Stimulated activated effector memory CD8-positive, alpha-beta T cell treated with anti-CD3 and anti-CD28 coated beads, Interleukin-12 subunit alpha, Interleukin-12 subunit beta, amount 100 ng/mL, for 72 hours (primary cell): ENCODE measurements around the gene ABCB6.

Experiments used
- ATAC-seq: fragments of 150-1000 bp; cut with Tn5 transposase; 2 replicates; pipeline ENCODE4 v1.10.0; 2021
- DNase-seq, 2 donors: peaks; one replicate each; pipeline ENCODE4 v3.0.0; 2021 to 2022; ENCODE audit warnings: low spot score in 2 of 2
- H3K27ac Mint-ChIP-seq: one replicate; pipeline ENCODE4 v1.8.0; 2022; ENCODE audit warnings: mild to moderate bottlenecking, mixed read lengths
- H3K36me3 Mint-ChIP-seq: one replicate; pipeline ENCODE4 v1.8.0; 2022; ENCODE audit warnings: mild to moderate bottlenecking, mixed read lengths
- H3K4me1 Mint-ChIP-seq: one replicate; pipeline ENCODE4 v1.8.0; 2022; ENCODE audit warnings: mixed read lengths
- H3K4me3 Mint-ChIP-seq: one replicate; pipeline ENCODE4 v1.8.0; 2022; ENCODE audit warnings: mild to moderate bottlenecking, mixed read lengths
- H3K9me3 Mint-ChIP-seq: one replicate; pipeline ENCODE4 v1.8.0; 2022; ENCODE audit warnings: mixed read lengths

The ABCB6 gene

DNA sequence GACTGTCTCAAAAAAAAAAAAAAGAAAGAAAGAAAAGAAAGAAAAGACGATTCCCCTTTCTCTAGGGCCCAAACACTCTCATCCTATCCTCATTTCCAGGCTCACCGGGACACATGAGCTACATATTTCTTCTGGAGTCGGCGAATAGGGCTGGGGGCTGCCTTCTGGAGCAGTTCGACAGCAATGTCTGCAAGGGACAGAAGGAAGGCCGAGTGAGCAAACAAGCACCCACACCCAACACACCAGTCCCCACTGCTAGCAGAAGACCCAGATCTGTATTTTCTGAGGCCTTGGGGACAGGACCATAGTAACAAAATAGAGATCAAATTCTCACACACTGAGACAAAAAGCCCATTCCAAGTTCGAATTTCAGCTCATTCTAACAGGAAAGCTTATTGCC, 43.3 kb downstream of the ABCB6 start:
- Mint-ChIP-seq H3K36me3 (peaks cover 87% of the 10 kb centered on the region), H3K27ac (peak overlapping the region; percentile 99), H3K4me1 (peaks cover 54% of the 10 kb centered on the region), H3K4me3 (peak overlapping the region; percentile 96), H3K9me3 (no peaks in the 10 kb centered on the region)
- ATAC-seq = no peak
- no peak for DNase-seq

DNA sequence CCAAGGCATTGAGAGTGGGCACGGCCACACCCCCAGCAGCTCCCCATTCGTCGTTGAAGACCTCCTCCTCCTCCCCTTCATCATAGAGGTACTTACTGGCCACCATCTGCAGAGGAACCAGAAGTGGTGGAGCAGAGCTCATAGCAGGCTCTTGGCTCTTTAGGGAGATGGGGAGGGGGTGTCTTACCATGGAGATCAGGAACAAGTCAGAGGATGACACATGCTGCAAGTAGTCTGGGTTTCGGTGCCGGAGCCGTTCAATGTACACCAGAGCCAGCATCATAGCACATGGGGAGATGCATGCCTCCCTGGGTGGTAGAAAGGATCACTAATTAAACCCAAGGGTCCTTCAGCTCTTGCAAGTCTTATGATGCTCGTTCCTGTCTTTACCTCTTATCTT, 44.0 kb downstream of the ABCB6 start:
- DNase-seq = no peak
- H3K36me3 Mint-ChIP-seq = peaks cover 87% of the 10 kb centered on the region
- peak overlapping the region; percentile 85 for H3K27ac Mint-ChIP-seq
- no peaks in the 10 kb centered on the region for H3K9me3 Mint-ChIP-seq
- H3K4me3 Mint-ChIP-seq = peak overlapping the region; percentile 96
- ATAC-seq = no peak
- H3K4me1 Mint-ChIP-seq = peaks cover 59% of the 10 kb centered on the region

DNA sequence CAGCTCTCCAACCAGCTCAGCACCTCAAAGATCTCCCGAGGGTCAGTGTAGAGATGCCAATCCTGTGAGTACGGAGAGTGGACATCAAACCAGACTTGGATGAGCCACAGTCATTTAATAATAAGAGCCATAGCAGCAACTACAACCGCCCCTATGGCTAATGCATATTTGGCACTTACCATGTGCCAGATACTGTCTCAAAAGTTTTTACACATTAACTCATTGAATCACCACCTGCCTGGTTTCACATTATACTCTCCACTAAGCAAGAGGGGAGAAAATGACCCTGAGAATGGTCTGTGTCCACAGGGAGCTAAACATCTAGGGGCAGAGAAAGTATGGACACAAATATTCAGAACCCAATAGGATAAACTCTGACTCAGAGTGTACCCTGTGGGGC, 44.6 kb downstream of the ABCB6 start:
- ATAC-seq = no peak
- Mint-ChIP-seq H3K4me3 (peak overlapping the region; percentile 96), H3K4me1 (peaks cover 61% of the 10 kb centered on the region), H3K9me3 (no peaks in the 10 kb centered on the region), H3K27ac (peak overlapping the region; percentile 85), H3K36me3 (peaks cover 84% of the 10 kb centered on the region)
- DNase-seq = no peak

DNA sequence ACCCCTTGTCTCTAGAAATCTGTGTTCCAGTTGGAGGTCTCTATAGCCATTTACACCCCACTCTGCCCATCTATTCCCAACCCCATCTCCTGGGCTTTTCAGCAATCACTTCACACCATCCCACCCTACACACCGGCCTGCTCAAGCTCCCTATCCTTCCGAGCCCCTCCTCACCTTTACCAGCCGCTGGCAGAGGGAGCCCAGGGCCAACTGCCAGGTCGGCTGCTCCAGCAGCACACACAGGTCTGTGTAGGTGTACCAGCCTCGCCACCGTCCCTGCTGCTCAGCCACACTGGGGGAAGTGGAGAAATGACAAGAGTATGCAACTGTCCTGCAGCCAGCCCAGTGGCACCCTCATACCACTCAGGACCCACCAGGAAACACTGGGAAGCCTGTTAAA, 45.6 kb downstream of the ABCB6 start:
- peaks cover 76% of the 10 kb centered on the region for H3K36me3 Mint-ChIP-seq
- H3K27ac Mint-ChIP-seq = peak overlapping the region; percentile 81
- H3K4me1 Mint-ChIP-seq = peaks cover 65% of the 10 kb centered on the region
- no peak overlapping the region for H3K4me3 Mint-ChIP-seq
- no peaks in the 10 kb centered on the region for H3K9me3 Mint-ChIP-seq
- ATAC-seq = no peak
- no peak for DNase-seq

DNA sequence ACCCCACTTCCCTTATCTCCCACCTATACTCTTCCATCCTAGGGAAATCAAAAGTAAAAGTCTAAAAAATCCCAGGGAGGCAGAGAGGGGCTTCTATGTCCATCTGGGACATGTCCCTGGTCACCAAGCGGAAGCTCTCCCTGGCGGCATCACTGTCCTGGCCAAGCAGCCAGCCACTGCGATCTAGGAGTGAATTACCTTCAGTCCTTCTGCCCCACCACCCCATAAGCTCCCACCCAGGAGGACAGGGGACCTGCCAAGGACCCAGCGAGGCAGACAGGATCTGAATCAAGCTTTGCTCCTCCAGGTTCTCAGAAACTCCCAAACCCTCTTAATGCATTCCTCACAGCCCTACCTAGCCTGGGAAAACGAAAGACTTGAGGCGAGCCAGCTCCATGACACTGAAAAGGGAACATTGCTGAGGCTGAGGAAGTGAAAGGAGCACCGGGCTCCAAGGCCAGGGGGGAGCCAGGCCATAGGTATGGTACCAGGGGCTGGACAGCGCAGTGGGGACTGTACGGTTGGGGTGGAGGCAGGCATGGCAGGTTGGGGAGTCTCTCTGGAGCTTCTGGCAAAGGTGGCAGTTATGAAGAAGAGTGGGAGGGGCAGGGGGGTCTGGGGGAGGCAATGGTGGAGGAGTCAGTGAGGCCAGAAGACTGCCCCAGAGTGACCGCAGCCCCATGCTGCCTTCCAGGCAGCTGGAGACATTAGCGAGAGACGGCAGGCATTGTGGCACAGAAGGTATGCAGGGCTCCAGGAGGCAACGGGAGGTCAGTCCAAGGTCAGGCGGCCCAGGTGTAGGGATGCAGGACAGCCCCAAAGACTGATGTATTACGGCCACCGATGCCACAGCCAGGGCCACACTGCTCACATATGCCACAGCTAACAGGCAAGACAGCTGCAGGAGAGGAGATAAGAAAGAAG, 46.3 kb downstream of the ABCB6 start:
- H3K36me3 Mint-ChIP-seq = peaks cover 71% of the 10 kb centered on the region

DNA sequence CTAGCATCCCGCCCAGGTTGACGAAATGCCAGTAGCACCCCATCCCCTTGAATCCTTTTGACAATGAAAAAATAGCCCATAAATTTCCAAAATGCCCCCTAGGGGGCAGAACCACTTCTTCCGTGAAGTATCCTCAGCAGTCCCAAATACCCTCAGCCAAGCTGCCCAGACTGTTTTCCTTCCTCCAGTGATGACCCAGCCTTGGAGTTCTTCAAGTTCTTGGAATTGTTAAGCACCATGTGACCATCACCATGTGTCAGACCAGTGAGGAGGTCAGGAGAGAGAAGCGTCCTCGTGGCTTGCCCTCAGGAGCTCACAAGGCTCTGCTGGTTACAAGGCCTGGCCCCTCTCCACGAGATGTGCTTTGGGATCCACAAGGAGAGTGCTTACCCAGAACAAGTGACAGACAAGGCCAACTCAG, 47.5 kb downstream of the ABCB6 start:
- peaks cover 57% of the 10 kb centered on the region for H3K4me1 Mint-ChIP-seq
- H3K27ac Mint-ChIP-seq = peak overlapping the region; percentile 81
- peaks cover 64% of the 10 kb centered on the region for H3K36me3 Mint-ChIP-seq
- no peak overlapping the region for H3K4me3 Mint-ChIP-seq
- peak in 1 of 2 donors; percentile 64 for DNase-seq
- no peak for ATAC-seq
- no peaks in the 10 kb centered on the region for H3K9me3 Mint-ChIP-seq

More for the DNA sequence above, 46.3 kb downstream of the ABCB6 start:
- no peaks in the 10 kb centered on the region for H3K9me3 Mint-ChIP-seq
- no peak overlapping the region for H3K4me3 Mint-ChIP-seq
- peaks cover 63% of the 10 kb centered on the region for H3K4me1 Mint-ChIP-seq
- H3K27ac Mint-ChIP-seq = peak overlapping the region; percentile 81
- DNase-seq (no peak), ATAC-seq (no peak)

DNA sequence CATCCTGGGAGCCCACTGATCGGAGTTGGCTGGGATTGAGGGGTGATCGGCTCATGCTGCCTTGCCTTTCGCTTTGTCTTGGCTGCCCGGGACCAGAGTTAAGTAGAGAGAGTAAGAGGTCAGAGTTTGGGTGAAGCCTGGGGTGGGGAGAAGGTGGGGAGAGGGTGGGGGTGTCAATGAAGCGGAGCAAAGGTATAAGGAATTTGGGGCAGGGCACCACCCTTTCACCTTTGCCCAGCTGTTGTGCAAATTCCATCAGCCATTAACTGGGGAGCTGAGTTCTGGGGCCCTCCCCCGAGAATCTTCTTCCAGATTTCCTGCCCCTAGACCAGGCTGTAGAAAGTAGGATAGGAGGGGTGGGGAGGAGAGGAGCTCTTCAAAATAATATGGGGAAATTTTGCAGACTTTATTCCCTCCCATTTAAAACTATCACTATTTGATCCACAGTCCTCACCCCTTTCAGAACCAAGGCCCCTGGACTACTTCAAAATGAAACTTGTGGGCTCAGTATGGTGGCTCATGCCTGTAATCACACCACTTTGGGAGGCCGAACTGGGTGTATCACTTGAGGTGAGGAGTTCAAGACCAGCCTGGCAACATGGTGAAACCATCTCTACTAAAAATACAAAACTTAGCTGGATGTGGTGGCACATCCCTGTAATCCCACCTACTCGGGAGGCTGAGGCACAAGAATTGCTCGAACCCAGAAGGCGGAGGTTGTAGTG, 48.7 kb downstream of the ABCB6 start, which contains the start of gene SLC23A3:
SLC23A3 (minus strand) TSS at position 100 of the 725 bp plus-strand sequence; CDS start at position 55, 45 bp downstream.
- ATAC-seq (peak; percentile 73), DNase-seq (no peak)
- Mint-ChIP-seq H3K9me3 (no peaks in the 10 kb centered on the region), H3K27ac (peak within 1 kb of the TSS; percentile 81), H3K4me1 (peaks cover 50% of the 10 kb centered on the region), H3K4me3 (no peak within 1 kb of the TSS), H3K36me3 (peaks cover 53% of the 10 kb centered on the region)

DNA sequence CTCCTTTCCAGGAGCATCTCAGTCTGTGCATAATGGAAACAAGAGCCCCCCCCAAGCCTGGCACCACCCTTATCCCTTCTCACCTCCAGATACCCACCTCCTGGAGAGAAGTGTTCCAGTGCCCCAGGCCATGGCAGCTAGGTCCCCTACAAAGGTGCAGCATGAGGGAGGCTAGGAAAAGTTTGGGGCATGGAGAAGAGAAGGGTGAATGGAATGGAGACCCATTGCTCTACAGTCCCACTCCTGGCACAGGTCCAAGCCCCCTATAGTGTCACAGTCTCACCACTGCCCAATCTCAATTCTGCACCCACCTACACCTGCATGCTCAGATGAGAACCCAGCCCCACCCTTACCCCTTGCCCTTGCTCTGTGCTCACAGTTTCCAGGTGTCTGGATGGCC, 49.8 kb downstream of the ABCB6 start:
- Mint-ChIP-seq H3K4me1 (peaks cover 40% of the 10 kb centered on the region), H3K36me3 (peaks cover 41% of the 10 kb centered on the region), H3K4me3 (no peak overlapping the region), H3K9me3 (no peaks in the 10 kb centered on the region), H3K27ac (peak overlapping the region; percentile 81)
- ATAC-seq = no peak
- DNase-seq = no peak

DNA sequence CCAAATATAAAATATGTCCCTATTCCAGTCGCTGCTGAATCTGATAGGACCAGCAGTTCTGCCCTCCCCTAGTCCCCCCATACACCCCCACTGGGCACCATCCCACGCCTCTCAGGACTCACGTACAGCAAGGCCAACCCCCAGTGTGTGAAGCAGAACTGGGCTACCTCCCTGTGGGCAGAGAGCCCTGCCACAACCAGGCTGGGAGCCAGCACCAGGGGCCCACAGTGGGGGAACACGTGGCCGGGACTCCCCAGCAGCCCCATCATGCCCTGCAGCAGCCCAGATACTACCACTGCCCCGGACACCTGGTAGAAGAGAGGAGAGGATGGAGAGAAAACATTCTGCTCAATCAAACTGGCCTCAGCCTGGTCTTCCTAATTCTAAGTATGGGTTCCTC, 50.2 kb downstream of the ABCB6 start:
- Mint-ChIP-seq H3K36me3 (peaks cover 37% of the 10 kb centered on the region), H3K9me3 (no peaks in the 10 kb centered on the region), H3K4me3 (no peak overlapping the region), H3K27ac (peak overlapping the region; percentile 49), H3K4me1 (peaks cover 37% of the 10 kb centered on the region)
- no peak for ATAC-seq
- DNase-seq = no peak

DNA sequence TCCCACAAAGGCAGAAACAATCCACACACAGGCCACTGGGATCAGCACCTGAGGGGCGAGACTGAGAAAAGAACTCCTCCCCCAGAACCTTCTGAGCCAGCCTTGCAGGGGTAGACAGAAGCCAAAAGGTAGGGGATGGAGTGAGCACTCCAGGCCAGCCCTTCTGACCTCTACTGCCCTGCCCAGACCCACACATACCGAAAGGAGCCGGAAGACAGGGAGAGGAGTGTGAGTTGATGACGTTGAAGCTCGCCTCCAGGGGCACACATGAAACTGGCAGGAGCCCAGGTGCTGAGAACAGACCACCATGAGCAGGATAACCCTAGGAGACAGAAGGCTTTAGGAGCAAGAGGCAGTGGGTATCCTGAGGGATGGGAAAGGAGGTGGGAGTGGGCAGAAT, 50.8 kb downstream of the ABCB6 start:
- Mint-ChIP-seq H3K4me3 (no peak overlapping the region), H3K9me3 (no peaks in the 10 kb centered on the region), H3K4me1 (peaks cover 33% of the 10 kb centered on the region), H3K27ac (peak overlapping the region; percentile 49), H3K36me3 (peaks cover 32% of the 10 kb centered on the region)
- DNase-seq (no peak), ATAC-seq (no peak)

DNA sequence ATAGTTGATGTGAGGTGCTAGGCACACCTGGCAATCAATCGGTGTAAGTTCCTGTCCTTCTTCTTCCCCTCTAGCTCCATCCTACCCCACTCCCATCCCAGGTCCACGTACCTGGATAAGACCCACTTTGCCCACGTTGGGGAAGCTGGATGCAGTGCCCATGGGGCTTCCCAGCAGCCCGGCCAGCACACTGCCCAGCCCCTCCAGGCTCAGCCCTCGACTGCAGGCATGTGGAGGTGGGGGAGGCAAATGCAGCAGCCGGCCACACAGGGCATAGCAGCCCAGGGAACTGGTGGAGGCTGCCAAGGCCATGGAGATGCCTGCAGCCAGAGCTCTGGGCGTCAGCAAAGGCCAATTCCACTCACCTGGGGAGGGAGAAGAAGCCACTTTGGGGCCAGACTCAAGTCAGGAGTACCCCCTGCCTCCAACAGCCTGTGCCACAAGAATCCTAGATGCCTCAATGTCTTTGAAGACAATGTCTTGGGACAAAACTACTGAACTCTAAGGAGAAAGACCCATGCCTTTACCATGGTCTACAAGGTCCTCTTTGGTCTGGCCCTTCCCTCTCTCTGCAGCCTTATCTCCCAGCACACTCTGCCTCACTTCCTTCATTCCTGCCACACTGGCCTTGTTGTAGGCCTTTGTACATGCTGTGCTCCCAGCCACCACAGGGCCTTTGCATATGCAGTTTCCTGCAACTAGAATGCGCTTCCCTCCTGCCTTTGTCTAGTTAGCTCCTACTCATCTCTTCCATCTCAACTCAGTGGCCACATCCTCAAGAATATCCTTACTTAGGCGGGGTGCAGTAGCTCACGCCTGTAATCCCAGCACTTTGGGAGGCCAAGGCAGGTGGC, 53.5 kb downstream of the ABCB6 start:
- H3K4me3 Mint-ChIP-seq = no peak overlapping the region
- H3K4me1 Mint-ChIP-seq = peaks cover 38% of the 10 kb centered on the region
- DNase-seq (no peak), ATAC-seq (no peak)
- H3K36me3 Mint-ChIP-seq = peaks cover 13% of the 10 kb centered on the region
- no peaks in the 10 kb centered on the region for H3K9me3 Mint-ChIP-seq
- no peak overlapping the region for H3K27ac Mint-ChIP-seq

DNA sequence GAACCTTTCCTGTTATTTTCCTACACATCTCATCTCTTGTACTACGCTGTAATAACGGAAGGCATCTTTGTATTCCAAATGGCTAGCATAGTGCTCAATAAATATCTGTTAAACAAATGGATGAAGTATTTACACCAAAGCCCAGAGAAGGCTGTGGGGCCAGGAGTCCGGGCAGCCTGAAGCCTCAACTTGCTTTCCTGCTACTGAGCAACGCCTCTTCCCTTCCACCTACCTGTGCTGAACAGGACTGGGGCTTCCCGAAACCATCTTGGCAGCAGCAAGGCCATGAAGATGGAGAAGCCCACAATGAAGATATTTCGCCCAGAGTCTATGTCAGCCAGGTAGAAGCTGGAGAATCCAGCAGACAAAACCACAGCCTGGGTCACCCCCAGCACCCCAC, 55.6 kb downstream of the ABCB6 start:
- DNase-seq (no peak), ATAC-seq (no peak)
- Mint-ChIP-seq H3K9me3 (no peaks in the 10 kb centered on the region), H3K4me1 (peaks cover 23% of the 10 kb centered on the region), H3K36me3 (peaks cover 8% of the 10 kb centered on the region), H3K4me3 (no peak overlapping the region), H3K27ac (no peak overlapping the region)

DNA sequence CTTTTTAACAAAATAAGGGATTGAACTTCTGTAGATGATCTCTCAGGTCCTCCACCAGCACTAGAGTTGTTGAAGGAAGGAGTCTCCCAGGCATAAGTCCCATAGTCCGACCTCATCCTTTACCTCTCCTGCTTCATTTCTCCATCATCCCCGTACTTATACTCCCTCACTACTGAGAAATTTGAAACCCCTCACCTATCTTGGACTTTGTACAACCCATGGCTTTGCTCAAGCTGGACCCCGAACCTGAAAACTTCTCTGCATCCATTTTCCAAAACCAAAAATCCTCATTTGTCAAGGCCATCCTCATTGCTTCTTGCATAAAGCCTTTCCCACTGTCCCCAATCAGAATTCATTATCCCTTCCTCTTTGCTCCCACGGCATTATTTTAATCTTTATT, 57.7 kb downstream of the ABCB6 start:
- Mint-ChIP-seq H3K36me3 (peaks cover 22% of the 10 kb centered on the region), H3K4me3 (peak overlapping the region; percentile 83), H3K4me1 (peaks cover 23% of the 10 kb centered on the region), H3K27ac (peak overlapping the region; percentile 94), H3K9me3 (no peaks in the 10 kb centered on the region)
- no peak for ATAC-seq
- DNase-seq = no peak

DNA sequence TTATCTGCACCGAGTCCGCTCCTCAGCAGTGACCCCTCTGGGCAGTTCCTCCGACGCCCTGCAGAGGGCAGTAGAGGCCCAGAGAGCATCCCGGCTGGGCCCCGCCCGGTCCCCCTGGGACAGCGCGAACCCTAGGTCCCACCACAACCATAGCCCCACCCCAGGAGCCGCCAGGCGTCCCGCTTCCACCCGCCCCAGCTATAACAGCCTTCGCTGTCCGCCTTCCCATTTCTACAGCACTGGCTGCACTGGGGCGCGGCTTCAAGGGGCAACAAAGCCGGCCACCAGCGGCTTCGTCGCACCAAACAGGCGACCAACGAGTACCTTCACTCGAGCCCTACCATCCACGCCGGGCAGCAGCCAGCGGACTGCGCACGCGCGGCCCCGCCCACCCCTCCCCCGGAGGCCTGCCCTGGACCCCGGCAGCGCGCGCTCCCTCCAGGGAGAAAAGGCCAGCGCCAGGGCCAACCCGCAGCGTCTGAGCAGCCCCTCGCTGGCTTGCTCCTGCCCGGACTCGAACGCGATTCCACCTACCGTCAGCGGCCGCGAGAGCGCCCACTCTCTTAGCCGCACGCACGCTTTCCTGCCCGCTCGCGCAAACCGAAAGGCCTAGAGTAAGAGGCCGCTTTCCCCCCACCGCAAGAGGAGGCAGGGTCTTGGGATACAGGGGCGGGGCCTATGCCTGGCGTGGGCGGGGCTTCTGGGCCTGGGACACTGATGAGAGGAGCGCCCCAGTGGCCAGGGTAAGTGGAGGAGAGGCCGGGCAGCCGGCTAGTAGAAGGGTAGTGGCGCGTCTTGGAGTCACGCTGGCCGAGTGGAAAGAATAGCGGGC, 58.4 kb downstream of the ABCB6 start, which contains the start of gene NHEJ1:
NHEJ1 (minus strand) TSS at position 630 of the 832 bp plus-strand sequence. CDS start 2,453 bp downstream, outside the sequence.
- peak; percentile 93 to 98 for DNase-seq
- H3K4me3 Mint-ChIP-seq = peak within 1 kb of the TSS; percentile 83
- peaks cover 26% of the 10 kb centered on the region for H3K36me3 Mint-ChIP-seq
- peak; percentile 91 for ATAC-seq
- peak within 1 kb of the TSS; percentile 94 for H3K27ac Mint-ChIP-seq
- H3K4me1 Mint-ChIP-seq = peaks cover 23% of the 10 kb centered on the region
- H3K9me3 Mint-ChIP-seq = no peaks in the 10 kb centered on the region
